ENCODE measurements around the gene PKIG. TPM values are rescaled to one million over a fixed set of nuclear protein-coding genes. Genes with fewer than 3 reads are reported as not detected.

PKIG gene
- total RNA-seq, 1 experiment from 2014 or later = 64.9 TPM

DNA sequence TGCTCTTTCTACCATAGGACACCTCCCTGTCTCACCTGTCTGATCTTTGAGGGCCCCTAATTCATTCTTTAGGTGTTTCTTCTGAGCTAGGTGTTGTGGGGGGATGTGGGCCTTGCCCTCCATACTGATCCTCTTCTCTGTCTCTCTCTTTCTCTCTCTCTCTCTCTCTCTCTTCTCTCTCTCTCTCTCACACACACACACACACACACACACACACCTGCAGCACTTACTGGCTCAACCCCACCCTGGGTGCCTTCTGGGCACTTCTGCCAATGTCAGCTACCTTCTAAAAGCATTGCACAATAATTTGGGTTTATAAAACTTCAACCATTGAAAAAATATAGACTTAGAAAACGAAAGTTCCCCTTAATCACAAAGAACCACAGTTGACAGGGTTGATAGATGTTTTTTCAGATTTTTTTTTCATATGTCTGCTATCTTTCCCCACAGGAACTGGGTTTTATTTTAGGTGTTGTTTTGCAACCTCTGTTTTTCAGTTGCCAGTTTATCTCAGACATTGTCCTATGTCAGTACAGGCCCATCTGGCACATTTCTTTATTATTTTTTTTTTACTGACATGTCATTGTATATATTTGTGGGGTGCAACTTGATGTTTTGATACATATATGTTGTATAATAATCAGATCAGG, 28.1 kb downstream of the PKIG start:
- no peak for TF ChIP-seq EZH2 (IDR thresholded peaks at IDR 0.05; ENCODE audit: borderline replicate concordance, low read depth, low read length, poor library complexity, severe bottlenecking)
- TF ChIP-seq CTCF (conservative IDR thresholded peaks at IDR 0.05; ENCODE audit: low read depth, low read length) = no peak
- Histone ChIP-seq H3K27ac (ENCODE audit: low read depth, low read length, poor library complexity, severe bottlenecking) (no peak overlapping the region), H3K36me3 (ENCODE audit: insufficient read depth, low read length, poor library complexity, severe bottlenecking) (peaks cover 15% of the 10 kb centered on the region), H3K27me3 (replicated peaks; ENCODE audit: insufficient read depth, low read depth, low read length, poor library complexity) (no peaks in the 10 kb centered on the region), H3K4me3 (ENCODE audit: low read depth, low read length, poor library complexity, severe bottlenecking) (no peak overlapping the region), H3K9me3 (ENCODE audit: low read depth, low read length, poor library complexity, severe bottlenecking) (no peaks in the 10 kb centered on the region), H3K4me1 (ENCODE audit: insufficient read depth, low read length, poor library complexity, severe bottlenecking) (peaks cover 5% of the 10 kb centered on the region)
- no TSS peak for BruUV-seq (replicated peaks)
- POLR2A ChIA-PET (ENCODE audit: low non-redundant PET) = interaction anchor here (0.6 kb wide), 1 partner anchor 17 kb away, joined by 11 read pairs; no protein-coding TSS in a partner anchor
- CTCF ChIA-PET = interaction anchor here (0.7 to 1.0 kb wide), 3 partner anchors 12 to 222 kb away, joined by 3 to 7 read pairs (median 3); no protein-coding TSS in a partner anchor
- DNase-seq (ENCODE audit: low spot score) = no peak
- intact Hi-C loops (cut with micrococcal nuclease; ENCODE audit: unreplicated experiment) = loop anchor here (1.0 to 5.0 kb wide), 3 partner anchors 143 to 396 kb away; no protein-coding TSS in a partner anchor

- no peak overlapping the region for H3K27ac ChIP-seq (ENCODE audit: low read depth, low read length, poor library complexity, severe bottlenecking)
- peaks cover 30% of the 10 kb centered on the region for H3K36me3 ChIP-seq (ENCODE audit: insufficient read depth, low read length, poor library complexity, severe bottlenecking)
- POLR2A ChIA-PET (ENCODE audit: low non-redundant PET) = no interaction called here
- BruUV-seq (replicated peaks) = no TSS peak
- no peaks in the 10 kb centered on the region for H3K9me3 ChIP-seq (ENCODE audit: low read depth, low read length, poor library complexity, severe bottlenecking)
- H3K4me3 ChIP-seq (ENCODE audit: low read depth, low read length, poor library complexity, severe bottlenecking) = no peak overlapping the region
- DNase-seq (ENCODE audit: low spot score) = no peak
- TF ChIP-seq CTCF (conservative IDR thresholded peaks at IDR 0.05; ENCODE audit: low read depth, low read length) = no peak
- peaks cover 15% of the 10 kb centered on the region for H3K4me1 ChIP-seq (ENCODE audit: insufficient read depth, low read length, poor library complexity, severe bottlenecking)
- no peaks in the 10 kb centered on the region for H3K27me3 ChIP-seq (replicated peaks; ENCODE audit: insufficient read depth, low read depth, low read length, poor library complexity)
- CTCF ChIA-PET = no interaction called here
- intact Hi-C loops (cut with micrococcal nuclease; ENCODE audit: unreplicated experiment) = loop anchor here (5.0 kb wide), 1 partner anchor 146 kb away; no protein-coding TSS in a partner anchor
Measured at GRCh38 chr20:44613575-44613974, 31.2 kb downstream of the PKIG start.

DNA sequence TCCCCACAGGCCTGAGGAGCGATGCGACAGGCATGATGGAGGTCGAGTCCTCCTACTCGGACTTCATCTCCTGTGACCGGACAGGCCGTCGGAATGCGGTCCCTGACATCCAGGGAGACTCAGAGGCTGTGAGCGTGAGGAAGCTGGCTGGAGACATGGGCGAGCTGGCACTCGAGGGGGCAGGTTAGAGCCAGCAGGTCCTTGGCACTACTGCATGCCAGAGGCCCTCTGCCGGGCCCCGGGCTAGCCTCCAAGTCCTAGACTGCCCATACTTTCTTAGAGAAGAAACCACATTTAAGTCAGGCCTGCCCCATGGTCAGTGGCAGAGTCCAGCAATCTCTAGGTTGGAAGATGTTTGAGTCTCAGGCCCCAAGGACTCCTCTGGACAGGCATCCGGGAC, 32.1 kb downstream of the PKIG start:
- no TSS peak for BruUV-seq (replicated peaks)
- ChIA-PET CTCF (no interaction called here), POLR2A (ENCODE audit: low non-redundant PET) (no interaction called here)
- no peaks in the 10 kb centered on the region for H3K27me3 ChIP-seq (replicated peaks; ENCODE audit: insufficient read depth, low read depth, low read length, poor library complexity)
- H3K36me3 ChIP-seq (ENCODE audit: insufficient read depth, low read length, poor library complexity, severe bottlenecking) = peaks cover 38% of the 10 kb centered on the region
- H3K27ac ChIP-seq (ENCODE audit: low read depth, low read length, poor library complexity, severe bottlenecking) = no peak overlapping the region
- intact Hi-C loops (cut with micrococcal nuclease; ENCODE audit: unreplicated experiment) = loop anchor here (5.0 kb wide), 1 partner anchor 147 kb away; no protein-coding TSS in a partner anchor
- H3K4me1 ChIP-seq (ENCODE audit: insufficient read depth, low read length, poor library complexity, severe bottlenecking) = peaks cover 15% of the 10 kb centered on the region
- no peak overlapping the region for H3K4me3 ChIP-seq (ENCODE audit: low read depth, low read length, poor library complexity, severe bottlenecking)
- no peak for DNase-seq (ENCODE audit: low spot score)
- TF ChIP-seq CTCF (conservative IDR thresholded peaks at IDR 0.05; ENCODE audit: low read depth, low read length) (no peak), EZH2 (IDR thresholded peaks at IDR 0.05; ENCODE audit: borderline replicate concordance, low read depth, low read length, poor library complexity, severe bottlenecking) (no peak)
- no peaks in the 10 kb centered on the region for H3K9me3 ChIP-seq (ENCODE audit: low read depth, low read length, poor library complexity, severe bottlenecking)

Data from A673 (cell line).